Endothelial cell of umbilical vein (primary cell): Measurements from ENCODE around the gene ZDHHC9.

Source experiments
- CTCF ChIP-seq, 2 donors: IDR thresholded peaks; 1 replicate in 1 of 2; 2 replicates in 1 of 2; pipeline ENCODE4 v1.5.1; 2011; ENCODE audit warnings: low read length in 2 of 2, mild to moderate bottlenecking in 2 of 2, moderate library complexity in 2 of 2, control low read depth in 1 of 2, inconsistent platforms in 1 of 2, low read depth in 1 of 2; ENCODE audit not compliant: insufficient read depth in 1 of 2; ENCODE audit errors: extremely low read depth in 1 of 2
- EZH2 ChIP-seq: IDR thresholded peaks from 2 replicates; pipeline ENCODE4 v1.6.1; 2012; ENCODE audit warnings: borderline replicate concordance, low read depth, mild to moderate bottlenecking, moderate library complexity, low read length, inconsistent platforms; ENCODE audit not compliant: severe bottlenecking
- MYC ChIP-seq: IDR thresholded peaks from one replicate; pipeline ENCODE4 v1.6.1; 2011; ENCODE audit warnings: mild to moderate bottlenecking, low read depth, low read length
- POLR2A ChIP-seq: IDR thresholded peaks from 2 replicates; pipeline ENCODE4 v1.6.1; 2012; ENCODE audit warnings: low read depth, mild to moderate bottlenecking, control low read depth, low read length
- POLR2AphosphoS5 ChIP-seq: IDR thresholded peaks from 2 replicates; pipeline ENCODE4 v1.6.1; 2012; ENCODE audit warnings: low read depth, mild to moderate bottlenecking, control low read depth, low read length, moderate library complexity; ENCODE audit not compliant: insufficient read depth

GRCh38 chrX:129830494-129830893 is 13.2 kb downstream of the ZDHHC9 start:
- TF ChIP-seq CTCF (IDR thresholded peaks at IDR 0.05; ENCODE audit: extremely low read depth in 1 of 2, insufficient read depth in 1 of 2, low read depth in 1 of 2, low read length in 2 of 2) (no peak), POLR2A (no peak), MYC (no peak), EZH2 (no peak), POLR2AphosphoS5 (no peak)
